Neural cell (in vitro differentiated cells): Measurements from ENCODE around the gene SMCO4. TPM values are rescaled to one million over a fixed set of nuclear protein-coding genes. Genes with fewer than 3 reads are reported as not detected.

ENCODE experiments used
- H2AFZ ChIP-seq: fragments of 200-600, 300-800 bp; sonication (generic), shearing (Covaris generic); 2 replicates; pipeline ENCODE4 v1.6.0; 2014; ENCODE audit warnings: low read depth, mild to moderate bottlenecking, antibody characterized with exemption, low read length, moderate library complexity
- H3F3A ChIP-seq: fragments of 200-600 bp; shearing (Covaris generic); 2 replicates; pipeline ENCODE4 v1.6.1; 2016; ENCODE audit warnings: mild to moderate bottlenecking, moderate library complexity, mixed read lengths, antibody characterized with exemption, low read length; ENCODE audit not compliant: insufficient read depth, poor library complexity, severe bottlenecking
- H3K27ac ChIP-seq: fragments of 200-600, 300-800 bp; sonication (generic), shearing (Covaris generic); 2 replicates; pipeline ENCODE4 v1.5.1; 2014; ENCODE audit warnings: mild to moderate bottlenecking, low read length, moderate library complexity
- H3K27me3 ChIP-seq: fragments of 300-800, 200-600 bp; sonication (generic), shearing (Covaris generic); 2 replicates; pipeline ENCODE4 v1.6.0; 2014; ENCODE audit warnings: mild to moderate bottlenecking, low read depth, low read length, moderate library complexity; ENCODE audit not compliant: insufficient read depth
- H3K36me3 ChIP-seq: fragments of 300-800, 200-600 bp; sonication (generic), shearing (Covaris generic); 2 replicates; pipeline ENCODE4 v1.5.1; 2014; ENCODE audit warnings: mild to moderate bottlenecking, antibody characterized with exemption, low read length, moderate library complexity; ENCODE audit not compliant: insufficient read depth
- H3K4me2 ChIP-seq: fragments of 300-800, 200-600 bp; sonication (generic), shearing (Covaris generic); 2 replicates; pipeline ENCODE4 v1.6.0; 2014; ENCODE audit warnings: mild to moderate bottlenecking, low read length
- H3K4me3 ChIP-seq: fragments of 300-800, 200-600 bp; sonication (generic), shearing (Covaris generic); 2 replicates; pipeline ENCODE4 v1.5.1; 2014; ENCODE audit warnings: mild to moderate bottlenecking, low read length, moderate library complexity
- H3K79me2 ChIP-seq: fragments of 200-600 bp; shearing (Covaris generic); replicated peaks from 2 replicates; pipeline ENCODE4 v1.6.0; 2014; ENCODE audit warnings: mild to moderate bottlenecking, low read length, moderate library complexity; ENCODE audit not compliant: insufficient read depth
- H3K9ac ChIP-seq: fragments of 300-800, 200-600 bp; sonication (generic), shearing (Covaris generic); 2 replicates; pipeline ENCODE4 v1.6.1; 2016; ENCODE audit warnings: mild to moderate bottlenecking, low read length, mixed read lengths
- H3K9me2 ChIP-seq: fragments of 200-600 bp; shearing (Covaris generic); 2 replicates; pipeline ENCODE4 v1.6.1; 2016; ENCODE audit warnings: mild to moderate bottlenecking, low read length, mixed read lengths; ENCODE audit not compliant: insufficient read depth
- H3K9me3 ChIP-seq: fragments of 200-600, 300-800 bp; sonication (generic), shearing (Covaris generic); 2 replicates; pipeline ENCODE4 v1.6.1; 2016; ENCODE audit warnings: mild to moderate bottlenecking, mixed run types, low read length, moderate library complexity, mixed read lengths
- H4K20me1 ChIP-seq: fragments of 200-600 bp; shearing (Covaris generic); 2 replicates; pipeline ENCODE4 v1.6.1; 2016; ENCODE audit warnings: mild to moderate bottlenecking, mixed run types; ENCODE audit not compliant: insufficient read depth
- EP300 ChIP-seq: fragments of 450-650 bp; conservative IDR thresholded peaks from 2 replicates; pipeline ENCODE4 v1.6.1; 2014; ENCODE audit warnings: antibody characterized with exemption, mild to moderate bottlenecking, moderate library complexity; ENCODE audit not compliant: poor library complexity, severe bottlenecking
- EZH2 ChIP-seq: fragments of 200-600, 300-800 bp; shearing (Covaris generic), sonication (generic); IDR thresholded peaks from 2 replicates; pipeline ENCODE4 v1.6.1; 2014; ENCODE audit warnings: antibody characterized with exemption, low read length, borderline replicate concordance, mild to moderate bottlenecking; ENCODE audit not compliant: insufficient read depth, poor library complexity, severe bottlenecking
- MXI1 ChIP-seq: fragments of 450-650 bp; conservative IDR thresholded peaks from 2 replicates; pipeline ENCODE4 v1.6.1; 2014; ENCODE audit warnings: antibody characterized with exemption, mild to moderate bottlenecking; ENCODE audit not compliant: poor library complexity, severe bottlenecking
- POLR2AphosphoS5 ChIP-seq: IDR thresholded peaks from 2 replicates; pipeline ENCODE4 v1.6.1; 2012
- RAD21 ChIP-seq: fragments of 450-650 bp; conservative IDR thresholded peaks from 2 replicates; pipeline ENCODE4 v1.6.1; 2014; ENCODE audit warnings: antibody characterized with exemption, mild to moderate bottlenecking, moderate library complexity
- SMC3 ChIP-seq: fragments of 450-650 bp; conservative IDR thresholded peaks from 2 replicates; pipeline ENCODE4 v1.6.1; 2014; ENCODE audit warnings: antibody characterized with exemption, mild to moderate bottlenecking, moderate library complexity; ENCODE audit not compliant: poor library complexity
- TAF1 ChIP-seq: IDR thresholded peaks from 2 replicates; pipeline ENCODE4 v1.6.1; 2012; ENCODE audit warnings: low read depth
- polyA plus RNA-seq: library from polyadenylated mRNA; depleted of rRNA; stranded (reverse); fragments of >200 nt; gene quantifications from 2 replicates; pipeline ENCODE4 v1.2.3, GENCODE V29; 2014
- TF ChIP-seq, protein P1 (sequence below): fragments of 450-650 bp; IDR thresholded peaks from 2 replicates; pipeline ENCODE4 v1.5.1; 2014; ENCODE audit warnings: antibody characterized with exemption, mild to moderate bottlenecking, moderate library complexity; ENCODE audit not compliant: poor library complexity, severe bottlenecking
- TF ChIP-seq, protein P2 (sequence below): IDR thresholded peaks from 2 replicates; pipeline ENCODE4 v1.6.1; 2012; ENCODE audit warnings: borderline replicate concordance

Gene SMCO4
- polyA plus RNA-seq, 1 donor from 2014 or later: 10.0 TPM

DNA sequence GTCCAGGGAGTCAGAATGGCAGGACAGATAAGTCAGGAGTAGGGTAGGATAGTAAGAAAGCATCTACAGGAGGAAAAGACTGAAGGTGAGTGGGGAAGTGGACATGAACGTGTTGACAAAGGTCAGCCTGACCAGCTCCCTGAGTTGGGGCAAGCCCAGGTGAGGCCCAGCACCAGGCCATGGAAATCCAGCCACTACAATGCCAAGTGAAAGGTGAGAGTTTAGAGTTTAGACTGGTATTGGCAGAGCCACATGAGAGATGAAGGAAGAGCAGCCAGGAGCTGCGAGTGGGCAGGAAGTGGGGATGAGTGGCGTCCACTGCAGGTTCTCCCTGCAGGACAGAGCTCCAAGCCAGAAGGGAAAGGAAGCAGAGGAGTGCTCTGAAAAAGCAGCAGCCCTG, 16.5 kb upstream of the SMCO4 start:
- TF ChIP-seq TAF1: no peak
- TF ChIP-seq SMC3: no peak
- TF ChIP-seq, protein P1, sequence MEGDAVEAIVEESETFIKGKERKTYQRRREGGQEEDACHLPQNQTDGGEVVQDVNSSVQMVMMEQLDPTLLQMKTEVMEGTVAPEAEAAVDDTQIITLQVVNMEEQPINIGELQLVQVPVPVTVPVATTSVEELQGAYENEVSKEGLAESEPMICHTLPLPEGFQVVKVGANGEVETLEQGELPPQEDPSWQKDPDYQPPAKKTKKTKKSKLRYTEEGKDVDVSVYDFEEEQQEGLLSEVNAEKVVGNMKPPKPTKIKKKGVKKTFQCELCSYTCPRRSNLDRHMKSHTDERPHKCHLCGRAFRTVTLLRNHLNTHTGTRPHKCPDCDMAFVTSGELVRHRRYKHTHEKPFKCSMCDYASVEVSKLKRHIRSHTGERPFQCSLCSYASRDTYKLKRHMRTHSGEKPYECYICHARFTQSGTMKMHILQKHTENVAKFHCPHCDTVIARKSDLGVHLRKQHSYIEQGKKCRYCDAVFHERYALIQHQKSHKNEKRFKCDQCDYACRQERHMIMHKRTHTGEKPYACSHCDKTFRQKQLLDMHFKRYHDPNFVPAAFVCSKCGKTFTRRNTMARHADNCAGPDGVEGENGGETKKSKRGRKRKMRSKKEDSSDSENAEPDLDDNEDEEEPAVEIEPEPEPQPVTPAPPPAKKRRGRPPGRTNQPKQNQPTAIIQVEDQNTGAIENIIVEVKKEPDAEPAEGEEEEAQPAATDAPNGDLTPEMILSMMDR: no peak
- Histone ChIP-seq H3K9me2 (no peaks in the 10 kb centered on the region), H3K9me3 (no peaks in the 10 kb centered on the region), H3F3A (no peaks in the 10 kb centered on the region), H2AFZ (no peak overlapping the region), H3K79me2 (no peaks in the 10 kb centered on the region), H3K4me3 (no peak overlapping the region), H3K27me3 (no peaks in the 10 kb centered on the region), H3K4me2 (no peak overlapping the region), H3K27ac (no peak overlapping the region), H3K9ac (no peak overlapping the region), H4K20me1 (no peaks in the 10 kb centered on the region), H3K36me3 (no peaks in the 10 kb centered on the region)

DNA sequence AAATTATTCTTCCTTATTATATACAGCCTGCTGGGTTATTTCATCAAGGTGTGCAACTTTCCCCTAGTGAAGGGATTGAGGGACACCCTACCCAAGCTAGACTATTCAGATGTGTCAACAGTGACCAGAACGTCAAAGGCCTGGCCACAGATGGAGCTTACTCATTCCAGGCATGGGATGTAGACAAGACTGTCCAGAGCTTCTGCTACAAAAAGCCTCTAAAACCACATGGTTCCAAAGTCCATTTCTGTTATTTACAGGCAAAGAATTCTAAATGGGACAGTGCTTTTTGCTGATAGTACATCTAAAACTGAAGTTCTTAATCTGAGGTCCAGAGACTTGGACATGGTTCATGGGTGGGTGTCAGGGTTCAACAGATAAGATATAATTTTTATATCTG, 9.7 kb upstream of the SMCO4 start:
- no peaks in the 10 kb centered on the region for H3K9me2 ChIP-seq

DNA sequence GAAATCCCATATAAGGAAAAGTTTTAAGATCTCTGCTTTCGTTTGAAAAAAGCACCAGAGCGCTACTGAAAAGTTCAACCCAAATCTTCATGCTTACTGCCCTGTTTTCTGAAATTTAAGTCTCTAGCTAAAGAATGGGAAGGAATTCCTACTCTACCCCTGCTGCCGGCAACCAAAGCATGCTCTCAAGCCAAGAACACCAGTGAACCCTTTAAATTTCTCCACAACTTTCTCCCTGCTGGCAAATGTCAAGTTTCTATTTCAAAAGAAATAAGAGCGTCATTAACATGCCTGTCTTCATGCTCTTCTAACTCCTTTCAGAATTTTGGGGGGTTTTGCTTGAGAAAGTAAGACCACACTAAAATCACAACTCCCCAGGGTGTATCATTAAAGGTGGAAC, 6.8 kb upstream of the SMCO4 start:
- no peaks in the 10 kb centered on the region for H3K9me2 ChIP-seq
- H3K9ac ChIP-seq: no peak overlapping the region
- no peaks in the 10 kb centered on the region for H3K36me3 ChIP-seq
- H3K27ac ChIP-seq: no peak overlapping the region
- H3K9me3 ChIP-seq: no peaks in the 10 kb centered on the region
- no peak overlapping the region for H3K4me3 ChIP-seq
- H3K27me3 ChIP-seq: no peaks in the 10 kb centered on the region
- no peaks in the 10 kb centered on the region for H3K79me2 ChIP-seq
- H3F3A ChIP-seq: no peaks in the 10 kb centered on the region
- no peak overlapping the region for H3K4me2 ChIP-seq
- no peaks in the 10 kb centered on the region for H4K20me1 ChIP-seq
- H2AFZ ChIP-seq: no peak overlapping the region
- TF ChIP-seq RAD21 (no peak), SMC3 (no peak), TAF1 (no peak), EP300 (no peak), EZH2 (no peak), POLR2AphosphoS5 (no peak), MXI1 (no peak)
- TF ChIP-seq, protein P2, sequence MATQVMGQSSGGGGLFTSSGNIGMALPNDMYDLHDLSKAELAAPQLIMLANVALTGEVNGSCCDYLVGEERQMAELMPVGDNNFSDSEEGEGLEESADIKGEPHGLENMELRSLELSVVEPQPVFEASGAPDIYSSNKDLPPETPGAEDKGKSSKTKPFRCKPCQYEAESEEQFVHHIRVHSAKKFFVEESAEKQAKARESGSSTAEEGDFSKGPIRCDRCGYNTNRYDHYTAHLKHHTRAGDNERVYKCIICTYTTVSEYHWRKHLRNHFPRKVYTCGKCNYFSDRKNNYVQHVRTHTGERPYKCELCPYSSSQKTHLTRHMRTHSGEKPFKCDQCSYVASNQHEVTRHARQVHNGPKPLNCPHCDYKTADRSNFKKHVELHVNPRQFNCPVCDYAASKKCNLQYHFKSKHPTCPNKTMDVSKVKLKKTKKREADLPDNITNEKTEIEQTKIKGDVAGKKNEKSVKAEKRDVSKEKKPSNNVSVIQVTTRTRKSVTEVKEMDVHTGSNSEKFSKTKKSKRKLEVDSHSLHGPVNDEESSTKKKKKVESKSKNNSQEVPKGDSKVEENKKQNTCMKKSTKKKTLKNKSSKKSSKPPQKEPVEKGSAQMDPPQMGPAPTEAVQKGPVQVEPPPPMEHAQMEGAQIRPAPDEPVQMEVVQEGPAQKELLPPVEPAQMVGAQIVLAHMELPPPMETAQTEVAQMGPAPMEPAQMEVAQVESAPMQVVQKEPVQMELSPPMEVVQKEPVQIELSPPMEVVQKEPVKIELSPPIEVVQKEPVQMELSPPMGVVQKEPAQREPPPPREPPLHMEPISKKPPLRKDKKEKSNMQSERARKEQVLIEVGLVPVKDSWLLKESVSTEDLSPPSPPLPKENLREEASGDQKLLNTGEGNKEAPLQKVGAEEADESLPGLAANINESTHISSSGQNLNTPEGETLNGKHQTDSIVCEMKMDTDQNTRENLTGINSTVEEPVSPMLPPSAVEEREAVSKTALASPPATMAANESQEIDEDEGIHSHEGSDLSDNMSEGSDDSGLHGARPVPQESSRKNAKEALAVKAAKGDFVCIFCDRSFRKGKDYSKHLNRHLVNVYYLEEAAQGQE: no peak

More for the DNA sequence above, 9.7 kb upstream of the SMCO4 start:
- H3K4me3 ChIP-seq: no peak overlapping the region
- H3K27me3 ChIP-seq: no peaks in the 10 kb centered on the region
- no peak overlapping the region for H3K9ac ChIP-seq
- no peak overlapping the region for H2AFZ ChIP-seq
- no peaks in the 10 kb centered on the region for H3F3A ChIP-seq
- H3K36me3 ChIP-seq: no peaks in the 10 kb centered on the region
- no peaks in the 10 kb centered on the region for H3K9me3 ChIP-seq
- H4K20me1 ChIP-seq: no peaks in the 10 kb centered on the region
- H3K79me2 ChIP-seq: no peaks in the 10 kb centered on the region
- no peak for TF ChIP-seq SMC3
- TF ChIP-seq MXI1: no peak
- TF ChIP-seq RAD21: no peak
- no peak for TF ChIP-seq TAF1
- no peak for TF ChIP-seq EP300
- TF ChIP-seq, protein P2: no peak
- H3K27ac ChIP-seq: no peak overlapping the region
- no peak overlapping the region for H3K4me2 ChIP-seq
